Body of pancreas (tissue), 4 donors: ENCODE data around the gene MZT2A.
"Not testable (repeated sequence)": the region's sequence is repeated elsewhere in the genome, so short reads cannot be mapped to it uniquely, and the experiment has no call there.

Experiments used
- CTCF ChIP-seq, 7 experiments: fragments of 450-650 bp in 4 of 7; fragments of 200-600 bp in 3 of 7; sonication (generic) in 3 of 7; IDR thresholded peaks; one replicate each; pipeline ENCODE4 v1.5.1; 2016 to 2019; ENCODE audit warnings: antibody characterized with exemption in 7 of 7
- POLR2A ChIP-seq, 3 donors: fragments of 450-650 bp; IDR thresholded peaks; one replicate each; pipeline ENCODE4 v1.6.1; 2016; ENCODE audit warnings: antibody characterized with exemption in 3 of 3, mild to moderate bottlenecking in 2 of 3

DNA sequence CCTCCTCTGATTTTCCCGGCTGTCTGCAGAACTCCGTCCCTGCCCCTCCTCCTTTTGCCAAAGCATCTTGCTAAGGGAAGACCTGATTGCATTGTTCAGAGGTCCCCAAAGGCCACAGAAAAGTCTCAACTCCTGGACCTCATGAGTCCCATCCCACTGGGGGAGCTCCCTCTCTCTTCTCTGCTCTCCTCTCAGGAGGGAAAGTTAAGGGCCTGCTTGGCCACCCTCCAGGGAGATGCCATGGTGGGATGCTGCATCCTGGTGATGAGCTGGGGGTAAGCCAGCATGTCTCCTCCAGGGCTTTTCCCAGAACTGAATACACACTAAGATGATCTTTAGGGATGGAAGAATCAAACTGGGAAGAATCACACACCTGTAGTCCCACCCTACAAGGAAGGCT is 18.9 kb downstream of the MZT2A start:
- not testable (repeated sequence) for TF ChIP-seq CTCF, POLR2A (IDR thresholded peaks at IDR 0.05)
